Measurements from ENCODE around the gene CDK19.

Gene CDK19

DNA sequence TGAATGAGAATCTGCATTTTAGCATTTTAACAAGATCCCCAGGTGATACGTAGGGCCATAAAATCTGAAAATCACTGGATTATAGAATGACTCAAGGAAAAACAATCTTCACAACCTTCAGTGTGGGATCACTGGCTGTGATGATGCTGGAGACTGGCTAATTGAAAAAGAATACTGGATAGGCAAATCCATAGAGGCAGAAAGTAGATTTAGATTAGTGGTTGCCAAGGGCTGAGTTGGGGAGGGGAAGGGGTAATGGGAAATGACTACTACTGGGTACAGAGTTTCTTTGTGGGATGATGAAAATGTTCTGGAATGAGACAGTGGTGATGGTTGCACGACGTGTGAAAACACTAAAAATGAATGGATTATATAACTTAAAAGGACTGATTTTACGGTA lies 84.1 kb downstream of the CDK19 start:
- Histone ChIP-seq H4K20me1 (ENCODE audit: insufficient read depth, low read length) (no peaks in the 10 kb centered on the region), H3K9ac (ENCODE audit: low read length) (no peak overlapping the region), H3K36me3 (ENCODE audit: insufficient read depth, low read length) (peaks cover 3% of the 10 kb centered on the region), H3K27ac (ENCODE audit: low read depth, low read length, poor library complexity, severe bottlenecking) (no peak overlapping the region), H3K9me2 (ENCODE audit: low read depth, low read length) (no peaks in the 10 kb centered on the region), H3K9me3 (ENCODE audit: low read length) (no peaks in the 10 kb centered on the region), H3F3A (ENCODE audit: insufficient read depth, low read length) (no peaks in the 10 kb centered on the region), H3K4me1 (ENCODE audit: insufficient read depth, low read length, severe bottlenecking) (no peaks in the 10 kb centered on the region), H3K4me2 (ENCODE audit: low read length) (no peak overlapping the region), H3K4me3 (ENCODE audit: low read depth, low read length, poor library complexity, severe bottlenecking) (no peak overlapping the region), H3K27me3 (ENCODE audit: insufficient read depth, low read length) (no peaks in the 10 kb centered on the region), H2AFZ (ENCODE audit: low read length) (no peak overlapping the region), H3K79me2 (ENCODE audit: insufficient read depth, low read length) (no peaks in the 10 kb centered on the region)
- TF ChIP-seq CTCF (IDR thresholded peaks at IDR 0.05; ENCODE audit: low read length) (no peak), EZH2 (IDR thresholded peaks at IDR 0.05; ENCODE audit: borderline replicate concordance, low read length) (no peak)

DNA sequence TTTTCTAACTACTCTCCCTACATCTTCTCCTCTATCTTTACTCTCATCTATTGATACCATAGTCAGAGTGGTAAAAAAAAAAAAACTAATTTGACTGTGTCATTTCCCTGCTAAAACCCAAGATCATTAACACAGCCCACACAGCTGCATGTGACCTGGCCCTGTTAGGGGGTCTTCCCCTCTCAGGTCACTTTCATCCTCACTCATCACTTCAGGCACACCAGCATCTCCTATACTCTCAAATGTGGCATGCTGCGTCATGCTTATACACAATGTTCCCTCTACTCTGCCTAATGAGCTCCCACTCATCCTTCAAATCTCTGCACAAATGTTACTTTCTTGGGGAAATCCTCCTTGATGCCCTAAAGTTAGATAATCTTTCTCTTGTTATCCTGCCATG lies 86.8 kb downstream of the CDK19 start:
- Histone ChIP-seq H3K79me2 (ENCODE audit: insufficient read depth, low read length) (no peaks in the 10 kb centered on the region), H3K27ac (ENCODE audit: low read depth, low read length, poor library complexity, severe bottlenecking) (no peak overlapping the region), H3K27me3 (ENCODE audit: insufficient read depth, low read length) (no peaks in the 10 kb centered on the region), H3K9me2 (ENCODE audit: low read depth, low read length) (no peaks in the 10 kb centered on the region), H3K9me3 (ENCODE audit: low read length) (no peaks in the 10 kb centered on the region), H3F3A (ENCODE audit: insufficient read depth, low read length) (no peaks in the 10 kb centered on the region), H3K36me3 (ENCODE audit: insufficient read depth, low read length) (peaks cover 3% of the 10 kb centered on the region; the same call in 1 of the 2 replicates), H4K20me1 (ENCODE audit: insufficient read depth, low read length) (no peaks in the 10 kb centered on the region), H3K4me2 (ENCODE audit: low read length) (no peak overlapping the region), H3K9ac (ENCODE audit: low read length) (no peak overlapping the region), H3K4me1 (ENCODE audit: insufficient read depth, low read length, severe bottlenecking) (no peaks in the 10 kb centered on the region), H3K4me3 (ENCODE audit: low read depth, low read length, poor library complexity, severe bottlenecking) (no peak overlapping the region), H2AFZ (ENCODE audit: low read length) (no peak overlapping the region)
- TF ChIP-seq EZH2 (IDR thresholded peaks at IDR 0.05; ENCODE audit: borderline replicate concordance, low read length): no peak
- no peak for TF ChIP-seq CTCF (IDR thresholded peaks at IDR 0.05; ENCODE audit: low read length)

- H3F3A ChIP-seq (ENCODE audit: insufficient read depth, low read length): no peaks in the 10 kb centered on the region
- TF ChIP-seq EZH2 (IDR thresholded peaks at IDR 0.05; ENCODE audit: borderline replicate concordance, low read length) (no peak), CTCF (IDR thresholded peaks at IDR 0.05; ENCODE audit: low read length) (no peak)
- H3K27ac ChIP-seq (ENCODE audit: low read depth, low read length, poor library complexity, severe bottlenecking): no peak overlapping the region
- H3K9me2 ChIP-seq (ENCODE audit: low read depth, low read length): no peaks in the 10 kb centered on the region
- no peaks in the 10 kb centered on the region for H3K4me1 ChIP-seq (ENCODE audit: insufficient read depth, low read length, severe bottlenecking)
- H3K9ac ChIP-seq (ENCODE audit: low read length): no peak overlapping the region
- H3K36me3 ChIP-seq (ENCODE audit: insufficient read depth, low read length): peaks cover 5% of the 10 kb centered on the region; the same call in 1 of the 2 replicates
- no peaks in the 10 kb centered on the region for H3K9me3 ChIP-seq (ENCODE audit: low read length)
- H3K4me3 ChIP-seq (ENCODE audit: low read depth, low read length, poor library complexity, severe bottlenecking): no peak overlapping the region
- H3K4me2 ChIP-seq (ENCODE audit: low read length): no peak overlapping the region
- no peak overlapping the region for H2AFZ ChIP-seq (ENCODE audit: low read length)
- H3K79me2 ChIP-seq (ENCODE audit: insufficient read depth, low read length): no peaks in the 10 kb centered on the region
- no peaks in the 10 kb centered on the region for H4K20me1 ChIP-seq (ENCODE audit: insufficient read depth, low read length)
- H3K27me3 ChIP-seq (ENCODE audit: insufficient read depth, low read length): no peaks in the 10 kb centered on the region
These were observed 92.3 kb downstream of the CDK19 start for GRCh38 chr6:110723017-110723416.

All from OCI-LY1 (cell line).